ENCODE results near the gene TIGD2.
A peak's percentile ranks its signal among the peaks of the same experiment; 100 is the strongest.

TIGD2 gene

DNA sequence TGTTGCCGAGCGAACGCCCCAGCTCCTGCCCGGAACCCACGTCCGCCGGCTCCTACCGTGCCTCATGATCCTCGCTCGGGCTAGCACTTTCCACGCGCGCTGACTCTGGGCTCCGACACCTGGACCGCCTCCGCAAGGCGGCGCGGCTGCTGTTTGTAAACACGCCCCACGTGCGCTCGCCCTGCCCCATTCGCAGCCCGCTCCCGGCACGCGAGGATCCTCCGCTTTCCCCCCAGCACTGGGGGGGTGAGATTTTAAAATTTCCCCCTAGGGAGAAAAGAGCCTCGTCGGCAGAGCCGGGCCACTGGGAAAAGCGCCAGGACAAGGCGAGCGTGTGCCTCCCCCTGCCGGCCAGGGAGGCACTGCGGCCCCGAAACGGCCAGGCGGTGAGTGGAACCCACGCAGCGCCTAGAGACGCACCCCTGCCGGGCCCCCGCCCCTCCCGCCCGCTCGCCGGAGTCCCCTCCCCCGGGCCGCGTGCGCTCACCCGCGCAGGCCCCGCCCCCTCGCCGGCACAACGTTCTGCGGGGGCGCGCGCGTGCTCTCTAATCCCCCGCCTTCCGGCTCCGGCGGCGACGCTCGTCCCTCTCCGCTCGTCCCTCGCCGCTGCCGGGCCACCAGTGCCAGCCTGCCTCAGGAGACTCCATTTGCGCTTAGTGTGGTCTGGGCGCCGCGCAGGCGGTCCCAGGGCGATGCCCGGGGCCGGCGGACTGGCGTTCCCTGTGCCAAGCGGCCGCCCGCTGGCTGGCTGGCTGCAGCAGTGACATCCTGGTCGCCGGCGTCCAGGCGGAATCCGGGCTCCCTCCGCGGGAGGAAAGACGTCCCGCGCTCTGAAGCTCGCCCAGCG lies at the start of gene TIGD2:
TIGD2 (plus strand) TSS at position 548 of the 847 bp plus-strand sequence. CDS start 1,442 bp downstream, outside the sequence.
- peak; percentile 90 for DNase-seq

DNA sequence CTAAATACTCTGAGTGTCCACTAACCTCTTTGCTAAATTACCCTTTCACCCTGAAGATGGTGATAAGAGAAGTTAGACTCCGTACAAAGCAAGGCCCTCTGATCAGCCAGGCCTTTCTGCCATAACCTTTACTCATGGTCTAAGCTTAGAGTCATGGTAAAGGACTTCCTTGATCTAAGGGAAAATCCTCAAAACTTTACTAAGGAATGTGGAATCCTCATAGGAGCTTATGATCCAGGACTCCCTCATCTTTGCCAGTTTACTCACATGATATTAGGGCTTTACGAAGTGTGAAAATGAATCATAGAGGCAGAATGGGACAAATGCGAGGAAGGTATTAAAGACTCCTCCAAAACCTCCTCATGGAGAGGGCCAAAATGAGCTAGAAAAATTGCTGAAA lies 46.5 kb upstream of the TIGD2 start:
- no peak for DNase-seq

- no peak for DNase-seq
Measured at GRCh38 chr4:89067417-89067816, 43.9 kb upstream of the TIGD2 start.

- DNase-seq, result no peak
Measured at GRCh38 chr4:89069481-89069880, 41.9 kb upstream of the TIGD2 start.

GRCh38 chr4:89070041-89070440 lies 41.3 kb upstream of the TIGD2 start:
- no peak for DNase-seq

GRCh38 chr4:89071311-89071710 lies 40.0 kb upstream of the TIGD2 start:
- no peak for DNase-seq

- DNase-seq, result no peak
Measured at GRCh38 chr4:89072921-89073320, 38.4 kb upstream of the TIGD2 start.

- DNase-seq, result no peak
Measured at GRCh38 chr4:89077761-89078160, 33.6 kb upstream of the TIGD2 start.

- DNase-seq, result no peak
Measured at GRCh38 chr4:89078300-89078699, 33.0 kb upstream of the TIGD2 start.

GRCh38 chr4:89099034-89099433 lies 12.3 kb upstream of the TIGD2 start:
- DNase-seq, result no peak

GRCh38 chr4:89099471-89099870 lies 11.9 kb upstream of the TIGD2 start:
- DNase-seq, result no peak

DNA sequence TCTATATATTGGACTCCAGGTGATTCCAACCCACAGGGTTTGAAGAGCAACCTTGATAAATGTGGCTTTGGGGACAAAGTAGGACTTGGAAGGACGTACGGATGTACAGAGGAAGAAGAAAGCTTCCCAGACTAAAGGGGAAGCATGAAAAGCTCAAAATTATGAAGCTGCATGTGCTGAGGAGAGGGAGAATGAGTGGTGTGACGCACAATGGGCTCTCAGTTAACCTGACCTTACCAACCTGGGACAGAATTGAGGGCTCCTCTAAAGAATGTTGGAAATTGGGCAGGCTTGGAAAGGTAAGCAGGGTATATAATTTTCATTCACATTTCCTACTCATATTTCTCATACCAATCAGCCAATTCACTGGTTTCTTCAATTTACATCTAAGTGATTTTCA lies 10.5 kb upstream of the TIGD2 start:
- DNase-seq, result no peak

DNA sequence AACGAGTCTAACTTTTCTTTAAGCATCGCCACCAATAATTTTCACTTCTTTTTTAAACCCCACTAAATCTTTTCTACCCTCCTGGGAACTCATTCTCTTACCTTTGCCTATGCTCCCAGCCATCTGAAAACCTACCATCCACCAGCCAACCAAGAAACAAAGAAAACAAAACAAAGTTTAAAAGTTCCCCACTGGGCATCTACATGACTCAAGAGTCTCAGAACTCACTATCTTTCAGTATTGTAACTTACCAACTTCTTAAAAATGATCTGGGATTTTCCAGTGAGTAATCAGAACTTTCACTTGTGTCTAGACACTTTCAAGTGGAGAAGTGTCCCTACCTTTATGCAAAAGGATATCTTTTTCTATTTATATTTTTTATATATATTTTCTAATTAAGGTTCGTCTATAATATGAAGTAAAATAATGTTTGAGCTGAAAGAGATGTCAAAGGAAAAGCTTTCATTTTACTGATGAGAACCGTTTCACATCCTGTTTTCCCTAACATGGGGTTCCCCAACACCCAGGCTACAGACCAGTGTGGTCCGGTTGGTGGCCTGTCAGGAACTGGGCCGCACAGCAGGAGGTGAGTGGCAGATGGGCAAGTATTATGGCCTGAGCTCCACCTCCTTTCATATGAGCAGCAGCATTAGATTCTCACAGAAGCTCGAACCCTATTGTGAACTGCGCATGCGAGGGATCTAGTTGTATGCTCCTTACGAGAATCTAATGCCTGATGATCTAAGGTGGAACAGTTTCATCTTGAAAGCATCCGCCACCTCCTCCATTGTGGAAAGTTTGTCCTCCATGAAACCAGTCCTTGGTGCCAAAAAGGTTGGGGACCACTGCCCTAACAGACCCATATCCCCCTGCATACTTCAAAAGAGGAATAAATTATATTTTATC lies 9.8 kb upstream of the TIGD2 start:
- DNase-seq, result no peak

DNA sequence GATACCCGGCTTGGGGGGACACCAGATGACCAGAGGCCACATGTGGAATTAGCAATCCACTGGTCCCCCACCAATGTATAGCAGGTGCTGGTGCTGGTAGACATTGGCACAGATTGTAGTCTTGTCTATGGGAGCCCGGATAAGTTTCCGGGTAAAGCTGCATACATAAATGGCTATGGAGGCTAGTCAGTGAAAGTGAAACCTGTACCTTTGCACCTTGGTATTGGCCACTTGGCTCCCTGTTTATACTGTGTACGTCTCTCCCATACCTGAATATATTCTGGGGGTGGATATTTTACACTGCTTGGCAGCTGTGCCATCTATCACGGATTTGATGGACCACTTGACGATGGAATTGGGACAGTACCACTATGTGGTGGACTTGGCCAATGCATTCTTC lies 5.6 kb upstream of the TIGD2 start:
- no peak for DNase-seq

DNA sequence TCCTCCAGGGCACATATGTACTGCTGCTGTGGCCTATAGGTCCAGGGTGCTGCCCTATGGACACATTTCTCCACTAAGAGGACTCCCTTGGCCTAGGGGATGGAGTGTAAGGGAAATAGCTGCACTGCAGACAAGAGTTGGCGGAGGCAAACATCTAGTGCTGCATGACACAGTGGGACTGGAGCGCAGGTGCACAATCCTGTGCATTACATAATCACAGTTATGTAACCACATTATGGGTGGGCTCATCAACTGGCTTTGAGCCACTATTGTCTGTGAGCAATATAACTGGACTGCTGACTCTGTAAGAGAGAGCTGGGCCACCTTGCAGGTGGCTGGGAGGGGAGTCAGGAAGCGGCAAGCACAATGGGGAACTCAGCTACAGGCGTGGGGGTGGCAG lies 3.2 kb upstream of the TIGD2 start:
- DNase-seq, result no peak

GRCh38 chr4:89109841-89110540 lies 1.3 kb upstream of the TIGD2 start:
- no peak for DNase-seq

- DNase-seq, result no peak
Measured at GRCh38 chr4:89110541-89110985, 770 bp upstream of the TIGD2 start.

GRCh38 chr4:89111833-89112563 lies 665 bp downstream of the TIGD2 start:
- DNase-seq, result no peak

DNA sequence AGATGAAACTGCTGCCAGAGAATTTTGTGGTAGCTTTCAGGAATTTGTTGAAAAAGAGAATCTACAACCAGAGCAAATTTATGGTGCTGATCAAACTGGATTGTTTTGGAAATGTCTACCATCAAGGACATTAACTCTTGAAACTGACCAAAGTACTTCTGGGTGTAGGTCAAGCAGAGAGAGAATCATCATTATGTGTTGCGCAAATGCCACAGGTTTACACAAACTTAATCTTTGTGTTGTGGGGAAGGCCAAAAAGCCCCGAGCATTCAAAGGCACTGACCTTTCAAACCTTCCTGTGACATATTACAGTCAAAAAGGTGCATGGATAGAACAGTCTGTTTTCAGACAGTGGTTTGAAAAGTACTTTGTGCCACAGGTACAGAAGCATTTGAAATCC lies 2.1 kb downstream of the TIGD2 start:
- DNase-seq, result no peak

GRCh38 chr4:89114100-89114499 lies 2.8 kb downstream of the TIGD2 start:
- no peak for DNase-seq

DNA sequence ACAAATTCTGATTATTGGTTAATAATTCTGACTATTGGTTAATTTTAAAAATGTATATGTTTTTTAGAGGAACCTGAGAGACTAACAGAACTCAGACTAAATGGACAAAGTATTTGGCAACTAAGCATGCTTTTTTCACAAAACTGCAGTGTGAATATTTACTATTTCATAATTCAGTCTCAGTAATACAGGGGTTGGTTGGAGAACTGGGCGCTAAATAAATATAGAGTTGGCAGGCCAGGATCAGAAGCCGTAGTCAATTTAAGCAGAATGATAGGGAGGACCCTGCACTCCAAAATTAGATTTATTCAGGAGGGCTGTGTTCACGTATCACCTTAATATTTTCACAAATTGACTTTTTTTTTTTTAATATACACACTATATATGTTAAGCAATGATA lies 5.8 kb downstream of the TIGD2 start:
- no peak for DNase-seq

DNA sequence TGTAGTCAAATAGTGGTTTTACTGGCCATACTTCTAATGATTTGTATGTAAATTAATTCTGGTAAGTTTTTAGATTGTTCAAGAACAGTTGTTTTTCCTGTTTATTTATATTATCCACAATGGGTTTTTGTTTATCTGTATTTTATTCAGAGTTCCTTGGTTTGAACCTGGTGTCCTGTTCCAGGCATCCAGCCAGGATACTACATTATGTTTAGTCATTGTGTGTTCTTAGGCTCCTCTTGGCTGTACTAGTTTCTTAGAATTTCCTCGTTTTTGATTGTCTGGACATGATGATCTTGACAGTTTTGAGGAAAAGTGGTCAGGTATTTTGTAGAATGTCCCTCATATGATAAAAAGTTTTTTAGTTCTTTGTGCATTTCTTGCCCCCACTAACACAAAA lies 7.8 kb downstream of the TIGD2 start:
- DNase-seq, result no peak

GRCh38 chr4:89119836-89120235 lies 8.5 kb downstream of the TIGD2 start:
- no peak for DNase-seq

Data from activated T-cell treated with anti-CD3 and anti-CD28 coated beads, Interleukin-2, amount 50 U/mL, for 1 hour (primary cell).